ENCODE data around the gene CEP350.
"Not testable (repeated sequence)": the region's sequence is repeated elsewhere in the genome, so short reads cannot be mapped to it uniquely, and the experiment has no call there.

The CEP350 gene

DNA sequence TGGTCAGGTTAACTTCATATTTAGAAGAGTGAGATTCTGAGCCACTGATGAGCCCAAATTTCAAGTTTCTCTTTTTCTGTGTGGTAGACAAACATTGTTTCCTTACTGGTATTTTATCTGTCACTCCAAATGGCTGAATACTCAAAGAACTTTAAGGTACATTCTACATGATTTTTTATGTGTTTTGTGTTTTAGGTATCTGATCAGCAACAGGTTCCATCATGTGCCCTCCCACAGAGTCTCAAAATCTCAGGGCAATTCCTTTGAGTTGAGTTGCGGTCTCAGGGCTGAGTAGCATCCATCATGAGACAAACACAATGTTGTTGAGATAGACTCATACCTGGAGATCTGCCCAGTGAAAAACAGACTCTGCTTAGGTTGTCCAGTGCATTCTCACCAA, 14.7 kb upstream of the CEP350 start:
- no peak for DNase-seq (ENCODE audit: low read depth)

DNA sequence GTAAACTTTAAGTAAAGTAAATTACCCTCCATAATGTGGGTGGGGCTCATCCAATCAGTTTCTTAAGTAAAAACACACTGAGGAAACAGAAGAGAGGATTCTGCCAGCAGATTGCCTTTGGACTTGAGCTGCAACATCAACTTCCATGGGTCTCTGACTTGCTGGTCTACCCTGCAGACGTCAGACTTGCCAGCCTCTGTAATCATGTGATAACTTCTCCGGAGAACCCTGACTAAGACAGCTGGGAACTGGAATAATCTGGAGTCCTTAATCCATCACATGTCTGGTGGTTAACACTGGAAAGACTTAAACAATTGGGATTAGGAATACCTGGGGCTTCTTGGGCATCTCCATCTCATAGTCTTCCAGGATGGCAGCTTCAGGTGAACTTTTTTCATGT, 13.2 kb upstream of the CEP350 start:
- no peak for DNase-seq (ENCODE audit: low read depth)

GRCh38 chr1:179950651-179951050, 4.0 kb upstream of the CEP350 start:
- DNase-seq (ENCODE audit: low read depth): no peak

GRCh38 chr1:179951383-179952144, 3.0 kb upstream of the CEP350 start:
- no peak for DNase-seq (ENCODE audit: low read depth)

DNA sequence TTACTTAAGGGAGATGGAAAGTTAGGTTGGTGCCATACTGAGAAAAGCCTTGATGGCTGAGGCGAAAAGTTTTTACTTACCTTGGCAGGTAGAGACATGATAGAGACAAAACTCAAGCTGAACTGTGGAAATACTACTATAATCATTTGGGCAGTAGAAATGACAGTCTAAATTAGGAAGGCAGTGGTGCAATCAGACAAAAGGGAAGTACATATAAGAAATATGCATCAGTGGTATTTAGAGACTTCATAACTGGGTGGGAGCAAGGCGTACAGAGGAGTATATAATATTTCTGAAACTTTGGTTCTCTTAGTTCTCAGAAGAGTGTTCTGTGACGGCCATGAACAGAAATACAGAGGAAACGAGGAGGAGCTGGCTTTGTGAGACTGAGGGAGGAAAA, 2.4 kb upstream of the CEP350 start:
- DNase-seq (ENCODE audit: low read depth): no peak

DNA sequence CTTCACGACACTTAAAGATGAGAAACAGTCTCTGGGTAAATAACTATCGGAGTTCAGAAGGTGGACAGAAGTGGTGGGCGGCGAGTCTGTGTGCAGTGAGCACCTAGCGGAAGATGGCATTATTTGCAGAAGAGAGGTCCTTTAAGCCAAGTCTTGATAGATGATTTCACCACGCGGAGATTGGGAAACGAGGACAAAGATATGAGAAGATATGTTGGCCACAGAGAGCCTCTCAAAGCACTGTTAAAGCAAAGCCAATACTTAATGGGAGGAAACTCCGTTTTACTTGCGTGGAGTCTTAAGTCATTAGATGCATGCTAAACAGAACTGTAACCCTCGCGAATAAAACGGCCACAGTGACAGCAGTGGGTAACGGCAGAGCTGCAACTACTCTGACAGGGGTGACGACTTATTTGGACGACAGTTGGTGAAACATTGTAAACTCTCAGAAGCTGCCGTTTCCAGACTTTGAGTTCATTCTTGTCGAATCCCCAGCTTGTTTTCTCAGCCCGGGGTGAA, 577 bp upstream of the CEP350 start:
- DNase-seq (ENCODE audit: low read depth): peak; percentile 7

DNA sequence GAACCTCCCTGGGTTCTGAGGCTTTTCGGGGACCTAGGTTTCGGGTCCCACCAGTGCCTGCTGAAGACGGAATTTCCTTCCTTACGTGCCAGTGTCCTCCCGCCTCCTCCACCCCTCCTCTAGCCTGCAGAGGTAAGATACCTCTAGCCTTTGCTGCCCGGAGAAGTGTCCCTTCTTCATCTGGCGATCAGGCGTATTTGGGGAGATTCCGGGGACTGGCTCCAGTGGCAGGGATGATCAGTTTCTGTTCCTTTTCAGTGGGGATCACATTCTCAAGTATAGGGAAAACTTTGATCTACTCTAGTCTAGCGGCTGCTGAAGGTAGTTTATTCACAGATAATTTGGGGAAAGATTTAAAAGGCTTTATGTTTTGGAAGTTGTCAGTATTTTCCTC, 674 bp downstream of the CEP350 start:
- no peak for DNase-seq (ENCODE audit: low read depth)

DNA sequence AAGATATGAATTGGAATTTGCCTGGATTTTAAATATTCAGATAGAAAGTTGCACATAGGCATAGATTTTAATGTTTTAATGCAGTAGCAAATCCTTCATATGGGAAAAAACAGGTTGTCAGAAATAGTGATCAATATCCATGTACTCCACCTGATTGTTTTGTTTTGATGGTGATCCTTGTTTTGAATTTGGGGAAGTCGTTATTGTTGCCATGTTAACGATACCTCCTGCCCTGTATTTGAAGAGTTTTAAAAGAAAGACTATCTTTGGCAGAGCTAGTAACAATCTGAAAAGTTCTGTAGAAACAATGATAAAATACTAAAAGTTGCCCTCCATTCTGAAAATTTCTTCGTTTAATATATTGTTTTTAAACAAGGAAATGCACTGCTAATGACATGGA, 1.1 kb downstream of the CEP350 start:
- DNase-seq (ENCODE audit: low read depth): no peak

GRCh38 chr1:179958359-179958758, 3.7 kb downstream of the CEP350 start:
- no peak for DNase-seq (ENCODE audit: low read depth)

- not testable (repeated sequence) for DNase-seq (ENCODE audit: low read depth)
These were observed 7.6 kb downstream of the CEP350 start for GRCh38 chr1:179962168-179962567.

DNA sequence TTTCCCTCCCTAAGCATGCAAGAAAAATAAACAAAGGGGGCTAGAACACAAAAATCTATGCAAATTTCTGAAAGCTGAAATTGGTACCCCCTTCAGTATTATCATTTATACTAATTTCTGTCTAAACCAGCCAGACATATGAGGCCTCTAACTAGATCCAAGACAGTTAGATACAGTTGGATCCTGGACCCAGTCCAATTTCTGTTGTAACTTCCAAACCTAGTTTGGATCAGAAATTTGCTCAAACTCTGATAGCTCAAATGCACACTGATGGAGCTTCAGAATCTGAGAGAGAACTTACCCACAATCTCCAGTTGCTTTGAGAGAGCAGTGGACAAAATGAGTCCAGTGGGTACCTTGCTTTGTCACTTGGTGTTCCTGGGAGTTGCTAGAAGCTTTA, 11.9 kb downstream of the CEP350 start:
- no peak for DNase-seq (ENCODE audit: low read depth)

DNA sequence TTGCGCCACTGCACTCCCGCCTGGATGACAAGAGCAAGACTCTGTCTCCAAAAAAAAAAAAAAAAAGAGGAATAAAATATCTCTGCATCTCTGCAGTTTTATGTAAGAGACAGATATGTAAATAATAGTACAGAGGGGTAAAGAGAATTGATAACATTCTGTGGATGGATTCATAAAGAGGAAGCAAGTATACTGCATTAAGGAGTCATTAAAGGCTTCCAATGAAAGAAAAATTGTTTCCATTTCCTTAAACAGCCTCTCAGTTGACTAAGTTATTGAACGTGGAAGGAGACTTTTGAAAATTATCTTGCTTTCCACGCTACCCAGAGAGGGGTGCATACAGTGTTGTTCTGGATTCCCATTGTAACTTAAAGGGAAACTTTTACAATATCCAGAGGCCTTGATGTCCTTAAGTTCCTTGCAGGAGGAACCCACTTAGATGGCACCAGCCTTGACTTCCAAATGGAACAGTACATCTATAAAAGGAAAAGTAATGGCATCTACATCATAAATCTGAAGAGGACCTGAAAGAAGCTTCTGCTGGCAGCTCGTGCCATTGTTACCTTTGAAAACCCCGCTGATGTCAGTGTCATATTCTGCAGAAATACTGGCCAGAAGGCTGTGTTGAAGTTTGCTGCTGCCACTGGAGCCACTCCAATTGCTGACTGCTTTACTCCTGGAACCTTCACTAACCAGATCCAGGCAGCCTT, 13.8 kb downstream of the CEP350 start:
- no peak for DNase-seq (ENCODE audit: low read depth)

DNA sequence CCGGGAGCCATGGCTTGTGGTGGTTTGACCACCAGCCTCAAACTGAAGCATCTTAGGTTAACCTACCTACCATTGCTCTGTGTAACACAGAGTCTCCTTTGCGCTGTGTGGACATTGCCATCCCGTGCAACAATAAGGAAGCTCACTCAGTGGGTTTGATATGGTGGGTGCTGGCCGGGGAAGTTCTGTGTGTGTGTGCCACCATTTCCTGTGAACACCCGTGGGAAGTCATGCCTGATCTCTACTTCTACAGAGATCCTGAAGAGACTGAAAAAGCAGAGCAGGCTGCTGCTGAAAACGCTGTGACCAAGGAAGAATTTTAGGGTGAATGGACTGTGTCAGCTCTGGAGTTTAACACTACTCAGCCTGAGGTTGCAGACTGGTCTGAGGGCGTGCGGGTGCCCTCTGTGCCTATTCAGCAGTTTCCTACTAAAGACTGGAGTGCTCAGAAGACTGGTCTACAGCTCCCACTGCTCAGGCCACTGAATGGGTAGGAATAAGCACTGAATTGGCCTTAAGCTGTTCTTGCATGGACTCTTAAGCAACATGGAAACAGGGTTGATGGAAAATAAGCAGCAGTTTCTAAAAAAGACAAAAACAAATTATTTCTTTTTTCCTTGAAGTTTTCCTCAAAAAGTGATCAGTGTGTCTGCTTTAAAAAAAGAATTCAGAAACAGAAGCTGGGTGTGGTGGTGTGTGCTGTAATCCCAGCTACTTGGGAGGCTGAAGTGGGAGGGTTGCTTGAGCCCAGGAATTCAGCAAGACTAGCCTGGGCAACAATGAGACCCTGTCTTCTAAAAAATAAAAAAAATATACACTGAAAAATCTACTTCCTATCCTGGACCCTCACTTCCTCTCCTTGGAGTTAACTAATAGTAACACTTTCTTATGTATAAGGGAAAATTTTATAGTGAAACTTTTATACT, 14.6 kb downstream of the CEP350 start:
- no peak for DNase-seq (ENCODE audit: low read depth)

DNA sequence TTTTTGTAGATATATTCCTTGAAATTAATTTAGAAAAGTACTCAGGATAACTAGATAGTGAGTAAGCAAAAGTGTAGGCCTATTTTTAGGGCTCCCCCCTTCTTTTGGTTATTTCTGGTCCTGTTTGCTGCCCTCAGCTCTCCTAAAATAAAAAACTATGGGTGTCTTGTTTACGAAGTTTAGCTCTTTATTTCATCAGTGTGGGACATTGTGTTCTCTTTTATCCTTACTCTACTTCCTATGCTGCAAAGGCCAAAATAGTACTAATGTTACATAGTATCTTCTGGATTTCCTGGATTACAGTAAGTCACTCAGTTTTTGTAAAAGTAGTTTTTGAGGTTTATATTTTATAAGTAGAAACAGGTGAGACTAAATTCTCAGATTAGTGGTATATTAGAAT, 15.4 kb downstream of the CEP350 start:
- DNase-seq (ENCODE audit: low read depth): no peak

GRCh38 chr1:179971563-179972496, 17.2 kb downstream of the CEP350 start:
- DNase-seq (ENCODE audit: low read depth): no peak

- DNase-seq (ENCODE audit: low read depth): no peak
These were observed 18.8 kb downstream of the CEP350 start for GRCh38 chr1:179973198-179974110.

DNA sequence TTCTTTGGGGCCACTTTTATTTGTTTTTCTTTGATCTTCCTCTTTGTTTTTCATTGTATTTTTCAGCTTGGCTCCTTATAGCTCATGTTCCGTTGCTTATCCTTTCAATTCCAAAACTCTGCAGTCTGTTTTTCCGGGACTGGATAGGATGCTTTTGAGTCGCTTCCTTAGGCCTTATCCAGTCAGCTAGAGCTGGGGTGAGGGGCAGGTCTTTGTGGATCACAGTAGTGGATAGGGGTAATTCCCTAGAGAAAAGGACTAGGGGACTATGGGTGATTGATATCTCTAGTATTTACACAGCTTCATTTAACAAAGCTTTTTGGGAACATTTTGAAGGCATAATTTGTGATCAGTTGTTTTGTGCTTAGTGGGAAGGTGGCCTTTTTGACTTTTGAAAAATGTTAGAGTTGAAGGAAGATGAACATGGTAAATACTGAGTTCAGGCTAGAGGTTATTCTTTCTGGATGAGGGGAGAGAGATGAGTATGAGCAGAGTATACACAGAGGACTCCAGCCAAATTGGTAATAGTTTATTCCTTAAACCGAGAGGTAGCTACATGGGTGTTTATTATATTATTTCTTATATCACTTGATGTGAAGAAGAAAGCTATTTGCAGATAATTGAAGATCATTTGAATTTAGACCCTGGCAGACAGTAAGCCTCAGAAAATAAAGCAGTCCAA, 22.5 kb downstream of the CEP350 start:
- no peak for DNase-seq (ENCODE audit: low read depth)

- no peak for DNase-seq (ENCODE audit: low read depth)
These were observed 23.8 kb downstream of the CEP350 start for GRCh38 chr1:179978199-179979079.

DNA sequence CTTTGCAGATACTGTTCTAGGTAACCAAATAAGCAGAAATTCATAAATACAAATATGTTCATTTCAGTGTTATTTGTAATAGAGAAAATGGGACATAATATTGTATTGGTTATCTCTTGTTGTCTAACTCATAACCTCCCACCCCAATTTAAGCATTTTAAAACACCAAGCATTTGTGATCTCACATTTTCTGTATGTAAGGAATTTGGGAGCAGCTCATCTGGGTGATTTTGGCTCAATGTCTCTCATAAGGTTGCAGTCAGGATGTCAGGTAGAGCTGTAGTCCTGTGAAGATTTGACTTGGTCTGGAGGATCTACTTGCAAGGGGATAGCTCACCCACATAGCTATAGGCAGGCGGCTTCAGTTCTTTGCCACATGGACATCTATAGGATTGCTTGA, 29.5 kb downstream of the CEP350 start:
- DNase-seq (ENCODE audit: low read depth): no peak

Measured in activated T-cell treated with anti-CD3 and anti-CD28 coated beads for 1 hour (primary cell).